H9 (cell line): ENCODE measurements around the gene PDLIM7. TPM values are rescaled to one million over a fixed set of nuclear protein-coding genes. Genes with fewer than 3 reads are reported as not detected.

ENCODE experiments used
- DNase-seq: peaks from one replicate; pipeline ENCODE4 v3.0.0-alpha.2; 2017
- H2AFZ ChIP-seq: one replicate; pipeline ENCODE4 v1.6.1; 2013; ENCODE audit warnings: mild to moderate bottlenecking, low read length, control low read depth, moderate library complexity
- H2AK5ac ChIP-seq: 2 replicates; pipeline ENCODE4 v1.6.1; 2013; ENCODE audit warnings: low read length, control low read depth, mixed read lengths; ENCODE audit not compliant: insufficient read length
- H2BK120ac ChIP-seq: one replicate; pipeline ENCODE4 v1.6.1; 2013; ENCODE audit warnings: low read depth, mild to moderate bottlenecking, low read length, control low read depth, inconsistent platforms; ENCODE audit not compliant: poor library complexity, severe bottlenecking
- H2BK12ac ChIP-seq: 2 replicates; pipeline ENCODE4 v1.6.1; 2013; ENCODE audit warnings: low read length, control low read depth, mixed read lengths, low read depth; ENCODE audit not compliant: insufficient read length
- H2BK15ac ChIP-seq: 2 replicates; pipeline ENCODE4 v1.6.1; 2013; ENCODE audit warnings: low read depth, low read length, control low read depth
- H2BK20ac ChIP-seq: one replicate; pipeline ENCODE4 v1.6.1; 2013; ENCODE audit warnings: low read depth, mild to moderate bottlenecking, low read length, control low read depth, inconsistent platforms; ENCODE audit not compliant: poor library complexity, severe bottlenecking
- H2BK5ac ChIP-seq: 2 replicates; pipeline ENCODE4 v1.6.1; 2013; ENCODE audit warnings: low read length, control low read depth, mixed read lengths; ENCODE audit not compliant: insufficient read length
- H3K14ac ChIP-seq: 2 replicates; pipeline ENCODE4 v1.6.1; 2013; ENCODE audit warnings: low read length, control low read depth; ENCODE audit not compliant: insufficient read depth
- H3K18ac ChIP-seq: 2 replicates; pipeline ENCODE4 v1.6.1; 2013; ENCODE audit warnings: low read depth, mild to moderate bottlenecking, mixed read lengths, low read length, control low read depth; ENCODE audit not compliant: insufficient read length
- H3K23ac ChIP-seq: 2 replicates; pipeline ENCODE4 v1.6.1; 2013; ENCODE audit warnings: low read length, control low read depth, mixed read lengths, low read depth; ENCODE audit not compliant: insufficient read length
- H3K23me2 ChIP-seq: 2 replicates; pipeline ENCODE4 v1.6.1; 2013; ENCODE audit warnings: low read depth, mild to moderate bottlenecking, mixed read lengths, low read length, control low read depth; ENCODE audit not compliant: insufficient read length, poor library complexity, severe bottlenecking
- H3K27ac ChIP-seq: 2 replicates; pipeline ENCODE4 v1.5.1; 2013; ENCODE audit warnings: low read length, control low read depth, mixed read lengths, low read depth; ENCODE audit not compliant: insufficient read length
- H3K27me3 ChIP-seq: 2 replicates; pipeline ENCODE4 v1.6.1; 2013; ENCODE audit warnings: low read length, control low read depth, inconsistent platforms; ENCODE audit not compliant: insufficient read depth
- H3K4ac ChIP-seq: 2 replicates; pipeline ENCODE4 v1.6.1; 2013; ENCODE audit warnings: low read depth, mild to moderate bottlenecking, control low read depth, inconsistent platforms, low read length, moderate library complexity
- H3K4me1 ChIP-seq: 2 replicates; pipeline ENCODE4 v1.6.1; 2013; ENCODE audit warnings: low read length, control low read depth, inconsistent platforms; ENCODE audit not compliant: insufficient read depth
- H3K4me2 ChIP-seq: 2 replicates; pipeline ENCODE4 v1.6.1; 2013; ENCODE audit warnings: low read length, control low read depth, mixed read lengths; ENCODE audit not compliant: insufficient read length, insufficient read depth
- H3K56ac ChIP-seq: 2 replicates; pipeline ENCODE4 v1.6.1; 2013; ENCODE audit warnings: low read depth, mild to moderate bottlenecking, mixed read lengths, low read length, control low read depth; ENCODE audit not compliant: insufficient read length
- H3K79me1 ChIP-seq: 2 replicates; pipeline ENCODE4 v1.6.1; 2013; ENCODE audit warnings: low read depth, mild to moderate bottlenecking, moderate library complexity, low read length, control low read depth, inconsistent platforms; ENCODE audit not compliant: insufficient read depth, poor library complexity, severe bottlenecking
- H3K79me2 ChIP-seq: 2 replicates; pipeline ENCODE4 v1.6.1; 2013; ENCODE audit warnings: low read length, control low read depth, inconsistent platforms; ENCODE audit not compliant: insufficient read depth
- H3K9ac ChIP-seq: 2 replicates; pipeline ENCODE4 v1.6.1; 2013; ENCODE audit warnings: low read length, control low read depth, mixed read lengths; ENCODE audit not compliant: insufficient read length; ENCODE audit errors: extremely low read depth
- H3K9me3 ChIP-seq: one replicate; pipeline ENCODE4 v1.6.1; 2013; ENCODE audit warnings: low read depth, low read length, inconsistent platforms; ENCODE audit not compliant: control insufficient read depth
- H3T11ph ChIP-seq: one replicate; pipeline ENCODE4 v1.6.1; 2013; ENCODE audit warnings: mild to moderate bottlenecking, low read length, control low read depth, inconsistent platforms
- H4K20me1 ChIP-seq: one replicate; pipeline ENCODE4 v1.6.1; 2013; ENCODE audit not compliant: control insufficient read depth, insufficient read length, insufficient read depth
- H4K5ac ChIP-seq: 2 replicates; pipeline ENCODE4 v1.6.1; 2013; ENCODE audit warnings: low read depth, mild to moderate bottlenecking, mixed read lengths, low read length, control low read depth; ENCODE audit not compliant: insufficient read length
- H4K8ac ChIP-seq: replicated peaks from 2 replicates; pipeline ENCODE4 v1.6.1; 2013; ENCODE audit warnings: low read length, control low read depth, mixed read lengths, low read depth; ENCODE audit not compliant: insufficient read length
- H4K91ac ChIP-seq: 2 replicates; pipeline ENCODE4 v1.6.1; 2013; ENCODE audit warnings: low read depth, mild to moderate bottlenecking, moderate library complexity, mixed read lengths, low read length, control low read depth; ENCODE audit not compliant: insufficient read length
- H3K27ac Mint-ChIP-seq, 3 experiments: 2 replicates in 2 of 3; 3 replicates in 1 of 3; pipeline ENCODE4 v1.8.0; 2020 to 2021; ENCODE audit warnings: mixed read lengths in 3 of 3, mild to moderate bottlenecking in 1 of 3, moderate library complexity in 1 of 3
- H3K27me3 Mint-ChIP-seq: 2 replicates; pipeline ENCODE4 v1.8.0; 2021; ENCODE audit warnings: low read depth, mild to moderate bottlenecking, moderate library complexity, mixed read lengths
- H3K36me3 Mint-ChIP-seq, 3 experiments: 2 replicates in 2 of 3; 3 replicates in 1 of 3; pipeline ENCODE4 v1.8.0; 2020 to 2021; ENCODE audit warnings: low read depth in 3 of 3, mixed read lengths in 3 of 3; ENCODE audit not compliant: insufficient read depth in 1 of 3
- H3K4me1 Mint-ChIP-seq, 2 experiments: 2 replicates each; pipeline ENCODE4 v1.8.0; 2020; ENCODE audit warnings: mixed read lengths in 2 of 2
- H3K4me3 Mint-ChIP-seq, 2 experiments: 2 replicates in 1 of 2; 3 replicates in 1 of 2; pipeline ENCODE4 v1.8.0; 2020 to 2021; ENCODE audit warnings: mild to moderate bottlenecking in 2 of 2, mixed read lengths in 2 of 2, moderate library complexity in 1 of 2
- H3K9me3 Mint-ChIP-seq, 2 experiments: 2 replicates in 1 of 2; 3 replicates in 1 of 2; pipeline ENCODE4 v1.8.0; 2020; ENCODE audit warnings: mild to moderate bottlenecking in 2 of 2, mixed read lengths in 2 of 2, moderate library complexity in 1 of 2
- whole genome bisulfite sequencing: extraction: QIAGEN DNeasy Blood & Tissue Kit; methylation state at CpG from one replicate; pipeline ENCODE4 v1.1.7; 2013; ENCODE audit warnings: missing lambda C conversion rate, low lambda C conversion rate, mixed read lengths; ENCODE audit not compliant: insufficient read length; ENCODE audit errors: extremely low coverage; 5-methylcytosine and 5-hydroxymethylcytosine counted together
- total RNA-seq: library from RNA; stranded (reverse); gene quantifications from 2 replicates; pipeline ENCODE4 v1.2.1, GENCODE V29; 2021
- TF ChIP-seq, protein P1 (sequence below): fragments of 200-600 bp; sonication (generic); conservative IDR thresholded peaks from 3 replicates; pipeline ENCODE4 v1.8.0; 2021; ENCODE audit warnings: antibody characterized with exemption, mild to moderate bottlenecking

PDLIM7 gene
- total RNA-seq, 1 experiment from 2014 or later, result 137 TPM

DNA sequence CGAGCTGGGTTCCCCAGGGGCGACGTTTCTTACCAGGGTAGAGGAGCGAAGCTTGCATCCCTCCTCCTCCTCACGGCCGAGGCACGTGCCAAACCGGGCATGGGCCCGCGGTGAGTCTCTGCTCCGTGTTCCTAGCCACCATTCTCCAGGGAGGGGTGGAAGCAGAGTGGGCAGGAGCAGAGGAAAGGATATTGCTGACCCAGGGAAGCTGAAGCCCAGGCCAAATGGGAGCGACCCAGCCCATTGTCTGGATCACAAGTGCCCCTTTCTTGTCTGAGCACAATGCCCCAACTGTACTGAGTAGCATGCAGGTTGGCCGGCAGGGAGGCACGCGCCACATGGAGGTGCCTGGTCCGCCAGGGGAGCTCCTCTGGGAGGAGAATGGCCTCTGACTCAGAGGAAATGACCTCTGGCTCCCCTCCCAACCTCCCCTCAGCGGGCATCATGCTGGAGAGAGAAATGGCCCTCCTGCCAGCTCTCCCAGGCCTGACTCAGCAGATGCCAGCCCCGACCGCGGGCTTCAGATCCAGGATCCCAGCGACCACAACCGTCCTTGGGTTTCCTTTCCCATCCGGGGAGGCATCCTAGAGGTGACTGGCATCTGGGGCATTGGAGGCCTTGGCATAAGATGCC lies 49.7 kb downstream of the PDLIM7 start:
- H2BK120ac ChIP-seq, result no peak overlapping the region
- no peak overlapping the region for H4K8ac ChIP-seq
- H3K4ac ChIP-seq, result no peak overlapping the region; the same call in 1 of the 2 replicates
- H2BK5ac ChIP-seq, result no peak overlapping the region
- H3K27ac ChIP-seq, result no peak overlapping the region
- H3K79me2 ChIP-seq, result no peaks in the 10 kb centered on the region
- peak overlapping the region; percentile 81 for H3K14ac ChIP-seq
- no peak overlapping the region for H3K9ac ChIP-seq
- H2BK20ac ChIP-seq, result no peak overlapping the region
- H3K9me3 ChIP-seq, result no peaks in the 10 kb centered on the region
- Mint-ChIP-seq H3K27ac (peak overlapping the region in 1 of 3 experiments; percentile 85; a peak in 2 of 7 replicates), H3K4me1 (peaks cover 43 to 50% of the 10 kb centered on the region in 2 experiments), H3K9me3 (no peaks in the 10 kb centered on the region), H3K36me3 (peaks cover 0 to 12% (median 6%) of the 10 kb centered on the region in 3 experiments; a peak in 5 of 7 replicates), H3K27me3 (peaks cover 36% of the 10 kb centered on the region), H3K4me3 (peak overlapping the region; percentile 65 to 70)
- no peak overlapping the region for H3K56ac ChIP-seq
- TF ChIP-seq, protein P1, sequence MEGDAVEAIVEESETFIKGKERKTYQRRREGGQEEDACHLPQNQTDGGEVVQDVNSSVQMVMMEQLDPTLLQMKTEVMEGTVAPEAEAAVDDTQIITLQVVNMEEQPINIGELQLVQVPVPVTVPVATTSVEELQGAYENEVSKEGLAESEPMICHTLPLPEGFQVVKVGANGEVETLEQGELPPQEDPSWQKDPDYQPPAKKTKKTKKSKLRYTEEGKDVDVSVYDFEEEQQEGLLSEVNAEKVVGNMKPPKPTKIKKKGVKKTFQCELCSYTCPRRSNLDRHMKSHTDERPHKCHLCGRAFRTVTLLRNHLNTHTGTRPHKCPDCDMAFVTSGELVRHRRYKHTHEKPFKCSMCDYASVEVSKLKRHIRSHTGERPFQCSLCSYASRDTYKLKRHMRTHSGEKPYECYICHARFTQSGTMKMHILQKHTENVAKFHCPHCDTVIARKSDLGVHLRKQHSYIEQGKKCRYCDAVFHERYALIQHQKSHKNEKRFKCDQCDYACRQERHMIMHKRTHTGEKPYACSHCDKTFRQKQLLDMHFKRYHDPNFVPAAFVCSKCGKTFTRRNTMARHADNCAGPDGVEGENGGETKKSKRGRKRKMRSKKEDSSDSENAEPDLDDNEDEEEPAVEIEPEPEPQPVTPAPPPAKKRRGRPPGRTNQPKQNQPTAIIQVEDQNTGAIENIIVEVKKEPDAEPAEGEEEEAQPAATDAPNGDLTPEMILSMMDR, result no peak
- WGBS, result no CpG with 5 or more reads among the region's 23 CpGs
- no peak overlapping the region for H3K23ac ChIP-seq
- H3T11ph ChIP-seq, result no peak overlapping the region
- H4K5ac ChIP-seq, result peak overlapping the region; percentile 29
- no peaks in the 10 kb centered on the region; the same call in 1 of the 2 replicates for H3K27me3 ChIP-seq
- H3K4me1 ChIP-seq, result no peaks in the 10 kb centered on the region; the same call in 1 of the 2 replicates
- no peaks in the 10 kb centered on the region for H4K20me1 ChIP-seq
- no peak overlapping the region for H2AK5ac ChIP-seq
- H2BK15ac ChIP-seq, result no peak overlapping the region
- H2BK12ac ChIP-seq, result no peak overlapping the region
- no peaks in the 10 kb centered on the region for H3K79me1 ChIP-seq
- H3K23me2 ChIP-seq, result peaks cover 7% of the 10 kb centered on the region
- H3K4me2 ChIP-seq, result peak overlapping the region; percentile 66
- H3K18ac ChIP-seq, result peak overlapping the region; percentile 61
- peak; percentile 87 for DNase-seq
- no peak overlapping the region for H2AFZ ChIP-seq
- no peak overlapping the region for H4K91ac ChIP-seq
